Right lobe of liver (tissue), 6 donors: Measurements from ENCODE around the gene TMEM60. TPM values are rescaled to one million over a fixed set of nuclear protein-coding genes. Genes with fewer than 3 reads are reported as not detected.

Source experiments
- ATAC-seq, 4 donors: fragments of 200-7000 bp; cut with Tn5 transposase; one replicate each; pipeline ENCODE4 v1.9.1; 2020; ENCODE audit warnings: mild to moderate bottlenecking in 4 of 4, moderate library complexity in 4 of 4
- DNase-seq, 3 donors: peaks; one replicate each; pipeline ENCODE4 v3.0.0-alpha.2; 2020
- H3K27ac ChIP-seq, 3 donors: fragments of 200-600 bp; one replicate each; pipeline ENCODE4 v1.8.0; 2022
- H3K27me3 ChIP-seq, 2 donors: fragments of 200-600 bp; one replicate each; pipeline ENCODE4 v1.8.0; 2022
- H3K36me3 ChIP-seq, 4 donors: fragments of 200-600 bp; sonication (generic) in 1 of 4; one replicate each; pipeline versions ENCODE4 v1.5.1 to v1.8.0; 2017 to 2022; ENCODE audit warnings: control low read depth in 1 of 4
- H3K4me1 ChIP-seq, 4 donors: fragments of 200-600 bp; sonication (generic) in 1 of 4; one replicate each; pipeline versions ENCODE4 v1.5.1 to v1.8.0; 2017 to 2022; ENCODE audit warnings: control low read depth in 1 of 4
- H3K4me3 ChIP-seq, 3 donors: fragments of 200-600 bp; one replicate each; pipeline ENCODE4 v1.8.0; 2022
- H3K9me3 ChIP-seq, 4 donors: fragments of 200-600 bp; sonication (generic) in 1 of 4; one replicate each; pipeline versions ENCODE4 v1.5.1 to v1.8.0; 2017 to 2022; ENCODE audit warnings: control low read depth in 1 of 4
- CTCF ChIP-seq, 4 donors: fragments of 200-600 bp in 3 of 4; fragments of 450-650 bp in 1 of 4; IDR thresholded peaks; one replicate each; pipeline versions ENCODE4 v1.5.1 to v1.8.0; 2016 to 2022; ENCODE audit warnings: antibody characterized with exemption in 4 of 4, mild to moderate bottlenecking in 2 of 4
- POLR2A ChIP-seq: fragments of 450-650 bp; IDR thresholded peaks from one replicate; pipeline ENCODE4 v1.6.1; 2017; ENCODE audit warnings: antibody characterized with exemption, mild to moderate bottlenecking
- WGBS: methylation state at CpG from one replicate; pipeline ENCODE4 v1.1.6; 2018; ENCODE audit warnings: low coverage, low lambda C conversion rate; ENCODE audit not compliant: insufficient coverage; ENCODE audit errors: missing lambda C conversion rate; 5-methylcytosine and 5-hydroxymethylcytosine counted together
- intact Hi-C, 2 donors: fragments of 100-400 bp; cut with DNase I; formaldehyde crosslinking; loops; one replicate each; pipeline versions ENCODE4 v1.11.2 to v1.14.1; 2022
- total RNA-seq, 6 experiments: library from RNA; depleted of rRNA in 2 of 6; stranded (reverse); fragments of >200 nt in 2 of 6; fragmentation: NEBNext Ultra II Directional in 3 of 6; extraction: Animal tissue kit (Norgen Biotek cat#: 25700) in 3 of 6; gene quantifications; one replicate each; pipeline versions ENCODE4 v1.1.0 to v1.2.4, GENCODE V29; 2016 to 2023
- donor health status: DM: no; HTN: yes; CAD: no.
- donor health status: DM: no; HTN: no; CAD: no.
- donor health status: DM: no; HTN: no; CAD: no.
- donor health status: DM: no; HTN: yes; CAD: no.
- donor health status: DM: no; HTN: yes; CAD: no.

Gene TMEM60
- total RNA-seq, 6 experiments from 2014 or later: 6.6 to 10.4 (median 8.0) TPM

GRCh38 chr7:77811516-77812289 lies 13.5 kb upstream of the TMEM60 start:
- no peaks in the 10 kb centered on the region for H3K36me3 ChIP-seq
- no peak overlapping the region for H3K27ac ChIP-seq
- ATAC-seq (no peak), DNase-seq (no peak)
- no peak for TF ChIP-seq CTCF (IDR thresholded peaks at IDR 0.05)
- no peak for TF ChIP-seq POLR2A
- no peaks in the 10 kb centered on the region for H3K27me3 ChIP-seq
- no peaks in the 10 kb centered on the region for H3K4me1 ChIP-seq
- WGBS: 100% methylated on average over 2 of the region's 2 CpGs
- intact Hi-C loops: no loop called here
- no peak overlapping the region for H3K4me3 ChIP-seq
- no peaks in the 10 kb centered on the region for H3K9me3 ChIP-seq

GRCh38 chr7:77808517-77808916 lies 10.3 kb upstream of the TMEM60 start:
- Histone ChIP-seq H3K36me3 (no peaks in the 10 kb centered on the region), H3K9me3 (no peaks in the 10 kb centered on the region), H3K4me1 (no peaks in the 10 kb centered on the region), H3K27me3 (no peaks in the 10 kb centered on the region), H3K27ac (no peak overlapping the region), H3K4me3 (no peak overlapping the region)
- TF ChIP-seq POLR2A (no peak), CTCF (IDR thresholded peaks at IDR 0.05) (no peak)
- intact Hi-C loops: no loop called here
- DNase-seq (no peak), ATAC-seq (no peak)
- 88% methylated on average over 1 of the region's 1 CpG for WGBS

- no peak for ATAC-seq
- WGBS: 94% methylated on average over 2 of the region's 2 CpGs
Observed at GRCh38 chr7:77806425-77806824, 8.2 kb upstream of the TMEM60 start.

GRCh38 chr7:77802557-77803405 lies 4.5 kb upstream of the TMEM60 start:
- H3K27ac ChIP-seq: no peak overlapping the region
- DNase-seq (no peak), ATAC-seq (no peak)
- 71% methylated on average over 2 of the region's 2 CpGs for WGBS
- H3K27me3 ChIP-seq: no peaks in the 10 kb centered on the region
- intact Hi-C loops: no loop called here
- H3K9me3 ChIP-seq: no peaks in the 10 kb centered on the region
- H3K4me1 ChIP-seq: no peaks in the 10 kb centered on the region
- TF ChIP-seq POLR2A (no peak), CTCF (IDR thresholded peaks at IDR 0.05) (no peak)
- H3K36me3 ChIP-seq: no peaks in the 10 kb centered on the region
- no peak overlapping the region for H3K4me3 ChIP-seq

More at GRCh38 chr7:77806425-77806824, 8.2 kb upstream of the TMEM60 start:
- no peak for DNase-seq
- Histone ChIP-seq H3K4me3 (no peak overlapping the region), H3K36me3 (no peaks in the 10 kb centered on the region), H3K9me3 (no peaks in the 10 kb centered on the region), H3K27ac (no peak overlapping the region), H3K4me1 (no peaks in the 10 kb centered on the region), H3K27me3 (no peaks in the 10 kb centered on the region)
- TF ChIP-seq CTCF (IDR thresholded peaks at IDR 0.05) (no peak), POLR2A (no peak)
- intact Hi-C loops: no loop called here
